GM12865 (cell line): ENCODE results near the gene ATG5.
"Not testable (repeated sequence)": the region's sequence is repeated elsewhere in the genome, so short reads cannot be mapped to it uniquely, and the experiment has no call there.

Source experiments
- DNase-seq: peaks from one replicate; pipeline ENCODE4 v3.0.0; 2010; ENCODE audit warnings: low read depth
- H3K4me3 ChIP-seq: 2 replicates; pipeline ENCODE4 v1.5.1; 2011; ENCODE audit warnings: mild to moderate bottlenecking, low read depth, low read length, control low read depth
- CTCF ChIP-seq: IDR thresholded peaks from 2 replicates; pipeline ENCODE4 v1.5.1; 2011; ENCODE audit warnings: low read length, control low read depth, low read depth, inconsistent platforms; ENCODE audit not compliant: insufficient read depth; ENCODE audit errors: missing control alignments

The ATG5 gene

GRCh38 chr6:106152952-106153351, 172.6 kb downstream of the ATG5 start:
- TF ChIP-seq CTCF, result no peak
- no peak overlapping the region for H3K4me3 ChIP-seq
- no peak for DNase-seq

- not testable (repeated sequence) for H3K4me3 ChIP-seq, DNase-seq
These were observed 173.1 kb downstream of the ATG5 start for GRCh38 chr6:106152476-106152875.

GRCh38 chr6:106149472-106150069, 176.0 kb downstream of the ATG5 start:
- no peak for TF ChIP-seq CTCF

GRCh38 chr6:106147476-106147875, 178.1 kb downstream of the ATG5 start:
- DNase-seq, result no peak
- H3K4me3 ChIP-seq, result no peak overlapping the region
- TF ChIP-seq CTCF, result no peak

More at GRCh38 chr6:106149472-106150069, 176.0 kb downstream of the ATG5 start:
- peak; percentile 47 for DNase-seq
- no peak overlapping the region for H3K4me3 ChIP-seq

- TF ChIP-seq CTCF, result no peak
- peak; percentile 80 for DNase-seq
- H3K4me3 ChIP-seq, result no peak overlapping the region
These were observed 178.7 kb downstream of the ATG5 start for GRCh38 chr6:106146852-106147351.

- no peak for TF ChIP-seq CTCF
- H3K4me3 ChIP-seq, result no peak overlapping the region
- DNase-seq, result peak; percentile 91
These were observed 179.8 kb downstream of the ATG5 start for GRCh38 chr6:106145741-106146227.

GRCh38 chr6:106145144-106145543, 180.4 kb downstream of the ATG5 start:
- peak; percentile 78 for DNase-seq
- no peak overlapping the region for H3K4me3 ChIP-seq
- TF ChIP-seq CTCF, result no peak
